Limb (tissue), 2 donors: ENCODE data around the gene SLC5A1.

Source experiments
- DNase-seq, 2 donors: peaks; one replicate each; pipeline ENCODE4 v3.0.0-alpha.2; 2016; ENCODE audit errors: extremely low spot score in 2 of 2

The SLC5A1 gene

DNA sequence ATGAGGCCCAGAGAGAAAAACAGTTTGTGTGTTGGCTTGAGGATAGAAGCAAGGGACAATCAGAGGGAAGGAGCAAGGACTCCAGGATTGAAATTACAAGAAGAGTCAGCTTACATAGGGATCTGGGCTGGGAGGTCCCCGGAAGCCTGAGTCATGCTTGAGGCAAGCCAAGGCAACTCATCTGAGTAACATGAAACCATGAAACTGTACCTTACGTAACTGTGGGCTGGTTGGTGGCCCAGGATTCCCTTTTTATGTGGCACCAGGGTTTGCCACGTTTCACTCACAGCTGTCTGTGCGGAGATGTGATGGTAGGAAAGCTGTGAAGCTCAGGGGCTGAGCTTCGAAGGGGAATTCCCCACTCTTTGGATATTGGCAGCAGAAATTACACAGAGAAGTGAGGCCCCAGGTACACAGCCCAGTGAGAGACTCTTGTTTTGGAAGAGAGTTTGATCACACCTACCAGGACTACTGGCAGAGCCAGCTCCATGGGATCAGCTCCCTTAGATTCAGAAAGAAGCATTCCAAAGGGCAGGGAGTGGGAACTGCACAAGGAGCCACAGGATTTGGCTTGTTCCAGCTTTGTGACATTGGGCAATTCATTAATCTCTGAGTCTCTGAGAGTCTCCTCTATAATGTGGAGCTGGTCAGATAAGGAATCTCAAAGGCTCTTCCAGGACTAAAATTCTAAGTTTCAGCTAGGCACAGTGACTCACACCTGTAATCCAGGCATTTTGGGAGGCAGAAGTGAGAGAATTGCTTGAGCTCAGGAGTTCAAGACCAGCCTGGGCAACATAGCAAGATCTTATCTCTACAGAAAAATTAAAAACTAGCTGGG is 7.8 kb downstream of the SLC5A1 start:
- DNase-seq, result peak in 1 of 2 donors; percentile 9

DNA sequence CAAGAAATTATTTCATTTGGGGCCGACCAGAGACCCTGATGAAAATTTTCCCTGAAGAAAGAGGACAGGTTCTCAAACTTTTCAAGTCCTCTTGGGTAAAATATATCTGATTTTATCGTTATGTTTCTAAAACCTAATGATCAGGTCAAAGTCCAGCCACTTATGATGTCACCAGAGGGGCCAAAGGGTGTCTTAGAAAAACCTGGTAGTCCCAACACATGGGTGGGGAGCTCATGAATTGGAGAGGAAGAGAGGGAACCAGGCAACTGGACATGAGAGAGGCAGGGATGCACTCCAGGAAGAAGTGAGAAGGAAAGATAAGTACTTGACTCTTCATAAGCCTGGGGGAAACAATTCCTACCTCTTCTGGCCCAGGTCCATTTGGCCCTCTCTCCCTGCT is 9.2 kb downstream of the SLC5A1 start:
- DNase-seq, result no peak

DNA sequence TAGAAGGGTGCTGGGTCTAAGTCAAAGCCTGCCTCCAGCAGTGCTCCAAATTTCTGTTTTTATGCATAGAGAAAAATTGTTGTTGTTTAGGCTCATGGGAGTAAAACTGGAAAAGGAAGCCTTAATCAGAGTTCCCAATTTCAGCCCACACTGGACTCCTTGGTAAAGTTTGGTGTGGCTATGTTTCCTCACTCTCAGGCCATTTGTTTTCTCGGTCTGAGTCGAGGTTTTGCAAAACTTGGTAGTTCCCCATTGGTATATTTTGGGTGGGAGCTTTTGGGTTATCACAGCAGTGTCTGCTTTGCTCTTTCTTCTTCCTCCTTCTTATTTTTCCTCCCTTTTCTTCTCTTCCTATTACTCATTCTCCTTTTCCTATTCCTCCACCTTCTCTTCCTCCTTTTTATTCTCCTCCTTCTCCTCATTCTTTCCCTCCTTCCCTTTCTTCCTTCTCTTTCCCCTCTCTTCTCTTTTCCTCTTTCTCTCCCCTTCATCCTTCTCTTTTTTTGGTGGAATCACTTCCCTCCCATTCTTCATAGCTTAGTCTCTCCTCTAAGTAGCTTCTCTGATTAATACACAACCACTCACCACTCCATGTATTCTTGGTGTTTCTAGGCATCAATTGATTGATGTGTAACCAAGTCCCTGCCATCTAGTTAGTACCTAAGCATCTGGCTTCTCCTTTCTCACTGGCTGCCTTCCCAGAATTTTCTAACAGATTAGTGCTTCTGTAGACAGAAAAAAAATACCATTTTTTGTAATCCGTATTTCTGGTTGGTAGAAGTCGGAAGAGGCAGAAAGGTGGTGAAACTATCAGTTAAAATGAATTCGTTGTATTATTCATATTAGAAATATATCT is 10.1 kb downstream of the SLC5A1 start:
- no peak for DNase-seq

DNA sequence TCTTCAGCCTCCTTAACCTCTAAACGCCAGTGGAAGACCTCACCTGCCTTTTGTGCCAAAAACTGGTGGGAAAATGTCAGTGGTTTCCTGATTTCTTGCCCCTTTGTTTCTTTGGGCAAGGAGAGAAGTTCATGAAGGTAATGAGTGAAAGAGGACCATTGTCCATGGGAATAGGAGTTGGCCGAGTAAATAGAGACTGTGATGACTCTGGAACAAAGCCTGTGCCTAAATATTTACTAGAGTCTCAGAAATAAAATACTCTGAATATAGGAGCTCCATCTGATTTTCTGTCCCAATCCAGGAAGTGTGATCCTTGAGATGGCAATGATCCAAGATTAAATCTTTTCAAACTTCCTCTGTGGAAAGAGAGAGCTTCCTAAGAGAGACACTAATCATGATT is 12.0 kb downstream of the SLC5A1 start:
- no peak for DNase-seq

DNA sequence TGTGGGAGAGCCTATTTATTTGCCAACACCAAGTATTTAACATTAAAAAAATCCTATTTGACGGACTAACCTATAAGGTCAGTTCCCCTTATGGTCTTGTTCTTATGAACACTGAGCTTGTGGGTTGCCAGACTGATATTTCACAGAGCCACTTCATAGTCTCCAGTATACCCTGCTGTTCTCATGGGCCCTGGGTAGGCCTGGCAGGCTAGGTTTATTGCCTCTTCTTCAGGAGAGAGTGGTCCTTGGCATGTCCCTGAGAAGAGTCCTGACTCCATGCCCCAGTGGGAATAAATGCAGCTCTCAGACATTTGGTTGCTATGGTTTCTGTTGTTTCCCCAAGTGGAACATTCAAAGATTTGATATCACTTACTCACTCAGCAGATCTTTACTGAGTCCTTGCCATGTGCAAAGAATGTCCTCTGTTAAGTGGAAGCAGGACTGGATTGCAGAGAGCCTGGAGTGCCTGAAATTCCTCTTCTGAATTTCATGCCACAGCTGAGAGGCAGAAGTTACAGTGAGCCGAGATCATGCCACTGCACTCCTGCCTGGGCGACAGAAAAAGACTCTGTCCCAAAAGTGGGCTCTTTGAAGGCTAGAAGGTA is 15.7 kb downstream of the SLC5A1 start:
- peak in 1 of 2 donors; percentile 24 for DNase-seq

GRCh38 chr22:32059426-32059825 is 16.4 kb downstream of the SLC5A1 start:
- no peak for DNase-seq

DNA sequence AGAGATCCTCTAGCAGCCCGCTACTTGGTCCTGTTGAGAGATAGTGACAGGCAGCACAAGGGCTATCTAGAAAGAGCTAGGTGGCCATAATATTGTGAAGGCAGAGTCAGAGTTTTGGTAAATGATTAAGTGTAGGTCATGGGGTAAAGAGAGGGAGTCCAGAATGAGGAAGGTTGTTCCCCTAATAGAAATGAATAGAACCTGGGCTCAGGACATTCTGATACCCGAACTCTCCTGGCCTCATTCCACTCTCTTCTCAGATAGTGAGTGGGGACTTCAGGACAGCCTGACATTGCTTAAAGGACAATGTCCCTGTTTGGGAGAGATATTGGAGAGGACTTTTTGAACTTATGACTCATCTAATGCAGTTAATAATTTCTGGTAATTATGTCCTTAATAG is 20.6 kb downstream of the SLC5A1 start:
- DNase-seq, result no peak

DNA sequence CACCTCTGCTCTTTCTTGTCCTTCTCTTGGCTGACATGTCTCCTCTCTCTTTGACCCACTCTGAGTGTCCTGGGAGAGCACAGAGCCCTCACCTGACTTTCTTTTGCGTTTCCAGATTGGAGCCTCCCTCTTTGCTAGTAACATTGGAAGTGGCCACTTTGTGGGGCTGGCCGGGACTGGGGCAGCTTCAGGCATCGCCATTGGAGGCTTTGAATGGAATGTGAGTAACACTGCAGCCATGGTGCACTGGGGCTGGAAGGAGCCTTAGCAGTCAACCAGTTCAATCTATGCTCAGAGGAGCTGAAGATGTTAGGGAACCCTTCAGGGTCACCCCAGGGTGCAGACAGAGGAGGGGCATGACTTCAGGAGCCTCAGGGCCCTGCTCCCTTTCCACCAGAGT is 23.8 kb downstream of the SLC5A1 start:
- no peak for DNase-seq

GRCh38 chr22:32067613-32068012 is 24.6 kb downstream of the SLC5A1 start:
- DNase-seq, result no peak

- DNase-seq, result no peak
These were observed 26.7 kb downstream of the SLC5A1 start for GRCh38 chr22:32069579-32070372.

GRCh38 chr22:32073262-32073661 is 30.2 kb downstream of the SLC5A1 start:
- DNase-seq, result no peak

DNA sequence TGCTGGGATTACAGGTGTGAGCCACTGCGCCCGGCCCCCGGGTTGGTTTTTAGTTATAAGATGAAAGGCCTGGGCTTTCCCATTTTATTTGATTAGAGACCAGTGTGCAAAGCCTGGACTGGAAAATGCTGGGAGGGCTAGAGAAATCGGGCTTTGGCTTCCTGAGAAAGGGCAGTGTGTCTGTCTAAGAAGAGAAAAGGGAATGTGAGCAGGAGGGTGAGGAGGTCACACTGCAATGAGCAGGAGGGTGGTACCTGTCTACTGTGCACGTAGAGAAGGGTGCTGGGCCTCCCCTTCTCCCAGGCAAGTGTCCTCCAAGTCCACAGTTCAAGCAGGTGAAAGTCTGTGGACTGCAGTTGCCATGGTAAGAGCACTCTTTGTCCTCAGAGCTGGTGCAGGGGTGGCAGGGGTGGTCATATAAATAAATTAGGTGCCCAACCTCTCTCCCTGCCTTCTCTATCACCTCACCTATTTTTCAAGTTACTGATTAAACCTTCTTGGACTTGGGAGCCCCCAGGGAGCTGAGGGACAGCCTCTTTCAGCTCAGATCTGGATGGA is 30.8 kb downstream of the SLC5A1 start:
- DNase-seq, result no peak

DNA sequence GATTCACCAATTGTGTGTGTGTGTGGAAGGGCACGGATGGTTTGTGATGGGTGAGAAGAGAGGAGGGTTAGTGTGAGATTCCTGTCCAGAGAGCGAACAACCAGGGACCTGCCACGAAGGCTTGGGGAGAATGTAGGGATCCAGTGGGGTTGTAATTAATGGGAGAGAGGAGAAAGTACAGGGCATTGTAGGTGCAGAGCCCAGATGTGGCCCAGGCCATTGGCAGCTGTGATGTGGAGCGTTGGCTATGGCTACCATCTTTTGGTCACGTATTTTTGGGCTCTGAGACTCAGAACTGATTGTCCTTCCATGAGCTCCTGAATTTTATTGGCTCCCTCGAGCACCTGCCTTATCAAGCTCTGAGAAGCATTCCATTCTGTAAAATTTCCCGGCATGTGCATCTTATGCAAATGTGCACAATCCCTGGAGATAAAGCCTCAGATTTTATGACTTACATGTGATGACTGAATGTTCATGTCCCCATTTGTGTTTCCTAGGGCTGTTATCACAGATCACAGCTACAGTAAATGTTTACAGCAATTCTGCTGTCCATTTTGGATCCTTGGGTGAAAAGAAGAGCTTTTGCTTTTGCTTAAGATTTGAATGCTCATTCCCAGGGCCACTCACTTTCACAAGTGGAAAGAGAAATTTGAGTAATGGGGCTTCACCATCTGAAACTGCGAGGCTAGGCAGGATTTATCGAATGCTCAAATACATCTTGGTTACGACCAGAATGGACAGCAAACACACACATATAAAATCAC is 33.1 kb downstream of the SLC5A1 start:
- no peak for DNase-seq

DNA sequence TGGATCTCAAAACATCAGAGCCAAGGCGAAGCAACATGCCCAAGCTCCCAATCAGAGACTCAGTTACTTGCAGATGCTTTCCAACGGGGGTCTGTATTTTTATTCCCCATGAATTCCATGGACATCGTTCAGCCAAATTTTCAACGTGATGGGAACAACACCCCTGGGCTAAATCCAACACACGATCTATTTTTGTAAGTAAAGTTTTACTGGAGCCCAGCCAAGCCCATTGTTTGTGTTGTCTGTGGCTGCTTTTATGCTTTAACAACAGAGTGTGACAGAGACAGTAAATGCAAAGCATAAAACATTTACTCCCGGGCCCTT is 33.7 kb downstream of the SLC5A1 start:
- DNase-seq, result peak in 1 of 2 donors; percentile 12

GRCh38 chr22:32077151-32077550 is 34.1 kb downstream of the SLC5A1 start:
- DNase-seq, result no peak

GRCh38 chr22:32079130-32080089 is 36.3 kb downstream of the SLC5A1 start:
- no peak for DNase-seq

- no peak for DNase-seq
These were observed 37.8 kb downstream of the SLC5A1 start for GRCh38 chr22:32080904-32081303.

GRCh38 chr22:32082331-32082730 is 39.3 kb downstream of the SLC5A1 start:
- DNase-seq, result no peak

DNA sequence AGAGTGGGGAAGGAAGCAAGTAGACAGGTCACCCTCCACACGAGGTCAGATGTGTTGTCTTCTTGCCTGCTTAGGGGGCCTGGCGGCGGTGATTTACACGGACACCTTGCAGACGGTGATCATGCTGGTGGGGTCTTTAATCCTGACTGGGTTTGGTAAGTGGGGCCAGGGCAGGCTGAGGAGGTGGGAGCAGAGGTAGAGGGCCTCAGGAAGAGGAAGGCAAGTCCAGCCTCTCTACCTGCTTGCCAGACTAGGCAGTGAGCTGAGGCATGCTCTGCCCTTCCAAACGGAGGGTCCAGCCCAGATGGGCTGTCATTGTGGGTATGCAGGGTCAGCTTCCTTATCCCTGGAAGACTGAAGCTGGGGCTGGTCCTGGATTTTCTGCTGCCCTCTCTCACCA is 39.9 kb downstream of the SLC5A1 start:
- DNase-seq, result no peak
